ENCODE data around the gene NGLY1.

The NGLY1 gene

GRCh38 chr3:25689226-25689625 lies 94.0 kb downstream of the NGLY1 start:
- H3K4me3 ChIP-seq (ENCODE audit: low read depth, low read length): no peak overlapping the region
- TF ChIP-seq CTCF (IDR thresholded peaks at IDR 0.05; ENCODE audit: insufficient read depth, low read depth, low read length, missing control alignments): no peak
- DNase-seq (ENCODE audit: low read depth): no peak

GRCh38 chr3:25687742-25688141 lies 95.5 kb downstream of the NGLY1 start:
- no peak for DNase-seq (ENCODE audit: low read depth)
- H3K4me3 ChIP-seq (ENCODE audit: low read depth, low read length): no peak overlapping the region
- no peak for TF ChIP-seq CTCF (IDR thresholded peaks at IDR 0.05; ENCODE audit: insufficient read depth, low read depth, low read length, missing control alignments)

GRCh38 chr3:25686766-25687165 lies 96.5 kb downstream of the NGLY1 start:
- TF ChIP-seq CTCF (IDR thresholded peaks at IDR 0.05; ENCODE audit: insufficient read depth, low read depth, low read length, missing control alignments): no peak
- DNase-seq (ENCODE audit: low read depth): no peak

GRCh38 chr3:25683882-25684281 lies 99.4 kb downstream of the NGLY1 start:
- TF ChIP-seq CTCF (IDR thresholded peaks at IDR 0.05; ENCODE audit: insufficient read depth, low read depth, low read length, missing control alignments): no peak
- no peak for DNase-seq (ENCODE audit: low read depth)
- H3K4me3 ChIP-seq (ENCODE audit: low read depth, low read length): no peak overlapping the region

More at GRCh38 chr3:25686766-25687165, 96.5 kb downstream of the NGLY1 start:
- no peak overlapping the region for H3K4me3 ChIP-seq (ENCODE audit: low read depth, low read length)

GRCh38 chr3:25683410-25683809 lies 99.8 kb downstream of the NGLY1 start:
- no peak overlapping the region for H3K4me3 ChIP-seq (ENCODE audit: low read depth, low read length)
- TF ChIP-seq CTCF (IDR thresholded peaks at IDR 0.05; ENCODE audit: insufficient read depth, low read depth, low read length, missing control alignments): no peak

GRCh38 chr3:25679642-25680302 lies 103.5 kb downstream of the NGLY1 start:
- no peak for TF ChIP-seq CTCF (IDR thresholded peaks at IDR 0.05; ENCODE audit: insufficient read depth, low read depth, low read length, missing control alignments)
- no peak for DNase-seq (ENCODE audit: low read depth)

More at GRCh38 chr3:25683410-25683809, 99.8 kb downstream of the NGLY1 start:
- DNase-seq (ENCODE audit: low read depth): no peak

DNA sequence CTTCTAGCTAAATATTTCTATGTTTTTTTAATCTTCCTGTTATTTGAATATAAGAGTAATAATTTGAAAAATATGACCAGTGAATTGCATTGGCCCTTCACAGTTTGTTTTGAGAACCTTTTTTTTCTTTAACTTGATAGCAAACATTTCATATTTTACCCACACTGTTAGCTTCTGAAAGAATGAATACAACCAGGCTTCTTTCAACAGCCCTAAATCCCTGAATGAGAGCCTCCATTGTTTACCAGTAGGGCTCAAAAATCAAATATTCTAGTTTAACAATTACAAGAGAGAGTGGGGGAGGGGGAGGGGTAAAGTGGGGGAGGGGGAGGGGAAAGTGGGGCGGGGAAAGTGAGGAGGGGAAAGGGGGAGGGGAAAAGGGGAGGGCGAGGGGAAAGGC lies 104.1 kb downstream of the NGLY1 start:
- no peak for DNase-seq (ENCODE audit: low read depth)
- H3K4me3 ChIP-seq (ENCODE audit: low read depth, low read length): no peak overlapping the region

More at GRCh38 chr3:25679642-25680302, 103.5 kb downstream of the NGLY1 start:
- no peak overlapping the region for H3K4me3 ChIP-seq (ENCODE audit: low read depth, low read length)

More for the DNA sequence above, 104.1 kb downstream of the NGLY1 start:
- no peak for TF ChIP-seq CTCF (IDR thresholded peaks at IDR 0.05; ENCODE audit: insufficient read depth, low read depth, low read length, missing control alignments)
